Kidney epithelial cell (primary cell): Measurements from ENCODE around the gene CDKN2AIPNL. TPM values are rescaled to one million over a fixed set of nuclear protein-coding genes. Genes with fewer than 3 reads are reported as not detected.
"Not testable (repeated sequence)": the region's sequence is repeated elsewhere in the genome, so short reads cannot be mapped to it uniquely, and the experiment has no call there.

ENCODE experiments used
- DNase-seq: peaks from one replicate; pipeline ENCODE4 v3.0.0-alpha.2; 2010; ENCODE audit warnings: low read depth
- H3K27me3 ChIP-seq: 2 replicates; pipeline ENCODE4 v1.6.0; 2011; ENCODE audit warnings: low read length; ENCODE audit not compliant: control insufficient read depth, insufficient read depth
- H3K36me3 ChIP-seq: 2 replicates; pipeline ENCODE4 v1.5.1; 2011; ENCODE audit warnings: low read length; ENCODE audit not compliant: control insufficient read depth, insufficient read depth
- H3K4me3 ChIP-seq: 2 replicates; pipeline ENCODE4 v1.5.1; 2011; ENCODE audit warnings: low read depth, mild to moderate bottlenecking, control low read depth, low read length
- CTCF ChIP-seq: IDR thresholded peaks from 2 replicates; pipeline ENCODE4 v1.5.1; 2011; ENCODE audit warnings: mild to moderate bottlenecking, moderate library complexity, low read length, control low read depth, inconsistent platforms; ENCODE audit not compliant: insufficient read depth, poor library complexity, severe bottlenecking
- total RNA-seq: library from RNA; depleted of rRNA; stranded (reverse); fragments of >200 nt; gene quantifications from 2 replicates; pipeline ENCODE4 v1.2.3, GENCODE V29; 2015

Gene CDKN2AIPNL
- total RNA-seq, 1 donor from 2014 or later = 28.3 TPM

GRCh38 chr5:134394932-134395331 is 16.7 kb downstream of the CDKN2AIPNL start:
- no peak for DNase-seq
- Histone ChIP-seq H3K36me3 (no peaks in the 10 kb centered on the region), H3K4me3 (no peak overlapping the region), H3K27me3 (no peaks in the 10 kb centered on the region)
- no peak for TF ChIP-seq CTCF

GRCh38 chr5:134392301-134392700 is 19.4 kb downstream of the CDKN2AIPNL start:
- Histone ChIP-seq H3K4me3 (no peak overlapping the region), H3K36me3 (peaks cover 1% of the 10 kb centered on the region), H3K27me3 (no peaks in the 10 kb centered on the region)
- no peak for DNase-seq
- no peak for TF ChIP-seq CTCF

GRCh38 chr5:134387443-134387842 is 24.2 kb downstream of the CDKN2AIPNL start:
- DNase-seq = no peak
- no peak for TF ChIP-seq CTCF
- peaks cover 1% of the 10 kb centered on the region for H3K36me3 ChIP-seq
- no peaks in the 10 kb centered on the region for H3K27me3 ChIP-seq
- H3K4me3 ChIP-seq = no peak overlapping the region

- Histone ChIP-seq H3K27me3 (no peaks in the 10 kb centered on the region), H3K4me3 (no peak overlapping the region), H3K36me3 (peaks cover 1% of the 10 kb centered on the region)
- TF ChIP-seq CTCF = no peak
- no peak for DNase-seq
Observed at GRCh38 chr5:134383980-134384697, 27.5 kb downstream of the CDKN2AIPNL start.

GRCh38 chr5:134382204-134382603 is 29.5 kb downstream of the CDKN2AIPNL start:
- DNase-seq, H3K4me3 ChIP-seq, H3K36me3 ChIP-seq: not testable (repeated sequence)

GRCh38 chr5:134380346-134380745 is 31.3 kb downstream of the CDKN2AIPNL start:
- TF ChIP-seq CTCF = no peak
- no peak for DNase-seq
- Histone ChIP-seq H3K27me3 (no peaks in the 10 kb centered on the region), H3K4me3 (no peak overlapping the region), H3K36me3 (no peaks in the 10 kb centered on the region)

More at GRCh38 chr5:134382204-134382603, 29.5 kb downstream of the CDKN2AIPNL start:
- not testable (repeated sequence) for H3K27me3 ChIP-seq
